ENCODE measurements around the gene C5orf22. TPM values are rescaled to one million over a fixed set of nuclear protein-coding genes. Genes with fewer than 3 reads are reported as not detected.

C5orf22 gene
- total and polyA plus RNA-seq, 2 of the 13 experiments (the other 11 are each of a cell fraction or from before 2014, with no cell fraction given) = 14.0 to 21.5 TPM

DNA sequence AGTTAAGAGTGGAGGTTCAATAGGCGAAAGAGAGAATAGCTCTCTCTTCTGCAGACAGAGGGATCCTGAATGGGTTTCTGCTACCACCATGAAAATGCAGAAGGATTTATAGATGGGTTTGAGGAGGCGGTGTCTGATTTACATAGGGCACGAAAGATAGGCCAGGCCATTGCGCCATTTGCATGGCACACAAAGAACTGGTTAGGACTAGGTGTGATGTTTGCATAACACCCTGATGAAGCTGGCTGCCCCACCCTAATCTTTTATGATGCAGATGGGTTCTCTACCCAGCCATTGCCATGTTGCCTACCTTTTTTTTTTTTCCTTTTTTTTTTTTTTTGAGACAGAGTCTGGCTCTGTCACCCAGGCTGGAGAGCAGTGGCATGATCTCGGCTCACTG, 55.4 kb downstream of the C5orf22 start:
- Histone ChIP-seq H3K36me3 (replicated peaks in 1 of 2; ENCODE audit: control insufficient read depth in 1 of 2, insufficient read depth in 2 of 2, low read length in 2 of 2) (no peaks in the 10 kb centered on the region), H3K27ac (ENCODE audit: extremely low read length, insufficient read depth, low read length) (no peak overlapping the region), H3K4me2 (ENCODE audit: low read depth, low read length) (no peak overlapping the region), H3K4me1 (ENCODE audit: insufficient read depth, low read length) (no peaks in the 10 kb centered on the region), H3K9me3 (ENCODE audit: low read length) (no peaks in the 10 kb centered on the region), H2AFZ (ENCODE audit: low read length) (no peak overlapping the region), H4K20me1 (ENCODE audit: insufficient read depth, low read length) (no peaks in the 10 kb centered on the region), H3K9ac (ENCODE audit: insufficient read depth, low read depth, low read length) (no peak overlapping the region), H3K79me2 (ENCODE audit: insufficient read depth, low read length) (no peaks in the 10 kb centered on the region), H3K4me3 (replicated peaks in 1 of 3; ENCODE audit: insufficient read depth in 1 of 3, low read depth in 2 of 3, low read length in 3 of 3) (no peak overlapping the region), H3K27me3 (ENCODE audit: control insufficient read depth in 1 of 2, insufficient read depth in 2 of 2, low read length in 2 of 2) (peaks cover 0 to 15% of the 10 kb centered on the region in 2 experiments; a peak in 2 of 5 replicates)
- no peak for ATAC-seq
- in situ Hi-C loops (cut with HindIII; ENCODE audit: extremely low pct_ligation_motif_present, low pct_unique_long_range_greater_than_20kb) (no loop called here), intact Hi-C loops (cut with micrococcal nuclease; ENCODE audit: unreplicated experiment) (no loop called here)
- no peak for DNase-seq (ENCODE audit: low spot score)
- ChIA-PET CTCF (ENCODE audit: low intra/inter-chr PET ratio, low total read pairs) (no interaction called here), POLR2A (no interaction called here)
- TF ChIP-seq ESRRA (CRISPR knock-in tag; IDR thresholded peaks at IDR 0.05; ENCODE audit: low read depth) (no peak), DR1 (CRISPR knock-in tag; IDR thresholded peaks at IDR 0.05) (no peak), ZNF780A (CRISPR knock-in tag; IDR thresholded peaks at IDR 0.05) (no peak), ZNF790 (CRISPR knock-in tag; IDR thresholded peaks at IDR 0.05; ENCODE audit: borderline replicate concordance) (no peak), TSC22D2 (CRISPR knock-in tag; IDR thresholded peaks at IDR 0.05; ENCODE audit: borderline replicate concordance) (no peak)
- TF ChIP-seq, protein P1, sequence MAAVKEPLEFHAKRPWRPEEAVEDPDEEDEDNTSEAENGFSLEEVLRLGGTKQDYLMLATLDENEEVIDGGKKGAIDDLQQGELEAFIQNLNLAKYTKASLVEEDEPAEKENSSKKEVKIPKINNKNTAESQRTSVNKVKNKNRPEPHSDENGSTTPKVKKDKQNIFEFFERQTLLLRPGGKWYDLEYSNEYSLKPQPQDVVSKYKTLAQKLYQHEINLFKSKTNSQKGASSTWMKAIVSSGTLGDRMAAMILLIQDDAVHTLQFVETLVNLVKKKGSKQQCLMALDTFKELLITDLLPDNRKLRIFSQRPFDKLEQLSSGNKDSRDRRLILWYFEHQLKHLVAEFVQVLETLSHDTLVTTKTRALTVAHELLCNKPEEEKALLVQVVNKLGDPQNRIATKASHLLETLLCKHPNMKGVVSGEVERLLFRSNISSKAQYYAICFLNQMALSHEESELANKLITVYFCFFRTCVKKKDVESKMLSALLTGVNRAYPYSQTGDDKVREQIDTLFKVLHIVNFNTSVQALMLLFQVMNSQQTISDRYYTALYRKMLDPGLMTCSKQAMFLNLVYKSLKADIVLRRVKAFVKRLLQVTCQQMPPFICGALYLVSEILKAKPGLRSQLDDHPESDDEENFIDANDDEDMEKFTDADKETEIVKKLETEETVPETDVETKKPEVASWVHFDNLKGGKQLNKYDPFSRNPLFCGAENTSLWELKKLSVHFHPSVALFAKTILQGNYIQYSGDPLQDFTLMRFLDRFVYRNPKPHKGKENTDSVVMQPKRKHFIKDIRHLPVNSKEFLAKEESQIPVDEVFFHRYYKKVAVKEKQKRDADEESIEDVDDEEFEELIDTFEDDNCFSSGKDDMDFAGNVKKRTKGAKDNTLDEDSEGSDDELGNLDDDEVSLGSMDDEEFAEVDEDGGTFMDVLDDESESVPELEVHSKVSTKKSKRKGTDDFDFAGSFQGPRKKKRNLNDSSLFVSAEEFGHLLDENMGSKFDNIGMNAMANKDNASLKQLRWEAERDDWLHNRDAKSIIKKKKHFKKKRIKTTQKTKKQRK (IDR thresholded peaks at IDR 0.05; ENCODE audit: low read length) = no peak
- no TSS peak for BruUV-seq (replicated peaks)
- FAIRE-seq = no peak
- 51% methylated on average over 5 of the region's 5 CpGs for WGBS (ENCODE audit: low lambda C conversion rate)
